Ecto neural progenitor cell (in vitro differentiated cells): Measurements from ENCODE around the gene CLK1.
A peak's percentile ranks its signal among the peaks of the same experiment; 100 is the strongest.
"Not testable (repeated sequence)": the region's sequence is repeated elsewhere in the genome, so short reads cannot be mapped to it uniquely, and the experiment has no call there.

Experiments
- DNase-seq: peaks from one replicate; pipeline ENCODE4 v3.0.0-alpha.2; 2018; ENCODE audit warnings: low spot score

CLK1 gene

DNA sequence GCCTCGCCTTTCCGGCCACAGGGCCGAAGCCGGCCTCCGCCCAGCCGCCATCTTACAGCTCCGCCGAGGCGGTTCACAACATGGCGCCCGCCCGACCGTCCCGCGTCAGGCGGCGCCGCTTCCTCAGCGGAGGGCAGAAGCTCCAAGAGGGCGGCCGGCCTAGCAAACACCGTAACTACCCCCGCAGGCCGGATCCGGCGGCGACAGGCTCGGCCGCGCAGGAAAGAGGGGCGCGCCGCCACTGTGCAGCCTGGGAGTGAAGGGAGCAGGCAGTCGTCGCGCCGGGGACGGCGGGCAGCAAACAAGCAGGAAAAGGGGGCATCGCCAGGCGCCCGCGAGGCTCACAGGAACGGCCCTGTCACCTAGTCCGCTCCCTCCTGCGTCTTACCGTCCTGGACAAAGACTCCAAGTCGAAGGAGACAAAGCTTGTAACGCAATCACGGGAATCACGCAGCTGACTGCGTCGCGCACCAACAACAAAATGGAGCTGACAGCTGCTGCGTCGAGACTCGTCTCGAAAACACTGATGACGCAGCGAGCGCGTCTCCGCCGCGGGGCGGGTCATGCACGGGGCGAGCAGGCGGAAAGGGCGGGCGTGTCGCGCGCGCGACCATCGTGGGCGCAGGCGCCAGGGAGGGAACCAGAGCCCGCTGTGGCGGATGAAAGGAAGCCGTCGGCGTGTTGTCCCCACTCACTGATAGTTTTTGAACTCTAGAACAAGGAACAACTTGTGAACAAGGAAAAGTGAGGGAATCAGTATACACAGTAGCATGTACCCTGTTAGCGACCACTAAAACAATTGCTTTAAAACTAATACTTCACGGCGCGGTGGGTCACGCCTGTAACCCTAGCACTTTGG is at the start of gene CLK1:
Gene CLK1, minus strand, starts transcription at position 483 of the 859 bp plus-strand sequence. CDS start 2,796 bp downstream, outside the sequence.
- DNase-seq = peak; percentile 93

DNA sequence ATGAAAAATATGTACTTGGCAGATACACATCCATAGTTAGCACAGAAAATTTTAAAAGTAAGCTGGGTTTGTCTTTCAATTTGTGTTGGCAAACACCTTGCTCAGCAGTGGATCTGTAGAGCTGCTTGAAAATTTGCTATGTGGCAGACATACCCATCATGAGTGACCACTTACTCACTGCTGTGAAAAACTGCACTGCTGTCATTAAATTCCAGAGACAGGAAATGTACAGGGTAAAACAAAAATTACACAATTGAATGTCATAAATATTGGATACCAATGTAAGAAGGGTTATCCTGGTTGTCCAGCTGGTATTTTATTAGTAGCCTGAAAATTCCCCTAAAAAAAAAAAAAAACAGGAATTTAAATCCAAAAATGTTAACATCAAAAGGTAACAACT is 49.2 kb upstream of the CLK1 start:
- DNase-seq = no peak

DNA sequence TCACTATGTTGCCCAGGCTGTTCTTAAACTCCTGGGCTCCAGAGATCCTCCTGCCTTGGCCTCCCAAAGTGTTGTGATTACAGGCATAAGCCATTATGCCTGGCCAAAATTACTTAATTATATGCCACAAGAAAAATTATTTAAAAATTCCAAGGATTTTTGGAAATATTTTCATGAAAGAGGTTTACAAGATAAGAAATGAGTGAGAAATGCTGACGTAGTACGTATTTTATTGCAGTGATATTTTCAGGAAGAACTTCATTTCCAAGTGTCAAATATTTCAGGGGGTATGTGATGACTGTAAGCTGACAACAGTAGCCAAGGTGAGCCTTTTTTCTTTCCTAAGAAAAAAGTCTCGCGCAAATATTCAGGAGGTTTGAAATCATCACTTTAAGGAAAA is 45.5 kb upstream of the CLK1 start:
- DNase-seq = no peak

DNA sequence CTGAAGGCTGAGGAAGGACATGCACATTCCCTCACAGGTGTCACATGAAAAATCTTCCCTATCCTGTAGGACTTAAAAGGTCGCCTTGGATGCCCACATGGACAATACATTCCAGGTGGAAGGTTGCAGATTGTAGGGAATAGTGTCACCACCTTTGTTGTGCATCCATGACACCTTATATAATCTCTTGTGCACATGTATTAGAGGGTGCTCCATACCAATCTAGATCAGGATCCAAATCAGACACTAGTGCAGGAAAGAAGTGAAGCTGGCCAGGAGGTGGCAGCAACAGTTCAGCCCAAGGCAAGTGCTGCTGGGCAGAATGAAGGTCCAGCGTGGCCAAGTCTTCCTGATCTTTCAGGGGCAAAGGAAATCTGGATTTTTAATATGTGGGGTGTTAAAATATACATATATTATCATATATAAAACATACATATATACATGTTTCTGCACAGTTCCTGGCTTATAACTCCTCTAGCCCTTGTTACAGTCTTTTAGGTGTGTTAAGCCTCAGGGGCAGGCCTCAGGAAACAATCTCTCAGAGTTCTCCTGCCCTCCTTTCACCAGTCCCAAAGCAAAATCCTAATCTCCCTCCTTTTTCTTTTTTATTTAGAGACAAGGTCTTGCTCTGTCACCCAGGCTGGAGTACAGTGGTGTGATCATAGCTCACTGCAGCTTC is 41.3 kb upstream of the CLK1 start:
- peak; percentile 65 for DNase-seq

GRCh38 chr2:200901459-200902072 is 37.1 kb upstream of the CLK1 start:
- DNase-seq = peak; percentile 65

- no peak for DNase-seq
Measured at GRCh38 chr2:200899482-200899881, 35.0 kb upstream of the CLK1 start.

DNA sequence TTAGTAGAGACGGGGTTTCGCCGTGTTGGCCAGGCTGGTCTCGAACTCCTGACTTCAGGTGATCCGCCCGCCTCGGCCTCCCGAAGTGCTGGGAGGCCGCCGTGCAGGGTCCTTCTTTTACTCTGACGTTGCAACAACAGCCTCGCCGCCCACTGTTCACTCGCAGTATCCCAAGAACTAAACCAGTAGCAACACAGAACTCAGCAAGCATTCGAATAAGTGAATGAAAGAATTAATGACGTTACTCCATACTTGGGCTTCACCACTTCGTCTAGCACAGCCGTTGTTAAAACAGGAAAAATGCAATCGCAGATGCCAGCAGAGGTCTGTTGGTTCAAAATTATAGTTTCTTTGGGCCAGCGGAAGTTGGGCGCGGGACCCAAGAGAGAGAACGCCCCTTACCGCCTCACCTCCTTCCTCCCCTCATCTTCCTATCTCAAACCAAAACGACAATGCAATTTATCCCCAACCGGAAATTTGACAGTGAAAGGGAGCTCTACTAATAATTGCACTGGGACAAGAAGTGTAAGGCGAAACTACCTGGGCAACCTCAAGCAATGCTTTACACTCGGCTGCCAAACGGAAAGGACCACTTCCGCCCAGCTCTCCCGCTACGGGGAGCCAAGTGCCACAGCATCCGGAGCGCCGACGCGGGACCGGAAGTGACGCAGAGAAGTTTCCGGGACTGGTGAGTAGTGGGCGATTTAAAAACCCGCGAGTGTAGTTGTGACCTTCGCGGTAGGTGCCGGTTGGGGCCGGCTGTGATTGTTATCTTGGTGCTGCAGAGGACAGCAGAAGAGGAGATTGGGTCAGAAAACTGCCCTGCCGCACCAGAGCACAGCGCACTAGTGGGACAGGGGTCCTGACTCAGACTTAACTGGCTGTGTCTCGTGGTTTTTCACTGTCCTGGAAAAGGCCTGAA is 24.5 kb upstream of the CLK1 start, which contains the start of the genes NIF3L1 and PPIL3:
Gene NIF3L1, plus strand, starts transcription at position 668 of the 922 bp plus-strand sequence. CDS start 2,573 bp downstream, outside the sequence.
Gene PPIL3, minus strand, starts transcription at position 374 of the 922 bp plus-strand sequence. CDS start 1,462 bp downstream, outside the sequence.
- DNase-seq = peak; percentile 97

DNA sequence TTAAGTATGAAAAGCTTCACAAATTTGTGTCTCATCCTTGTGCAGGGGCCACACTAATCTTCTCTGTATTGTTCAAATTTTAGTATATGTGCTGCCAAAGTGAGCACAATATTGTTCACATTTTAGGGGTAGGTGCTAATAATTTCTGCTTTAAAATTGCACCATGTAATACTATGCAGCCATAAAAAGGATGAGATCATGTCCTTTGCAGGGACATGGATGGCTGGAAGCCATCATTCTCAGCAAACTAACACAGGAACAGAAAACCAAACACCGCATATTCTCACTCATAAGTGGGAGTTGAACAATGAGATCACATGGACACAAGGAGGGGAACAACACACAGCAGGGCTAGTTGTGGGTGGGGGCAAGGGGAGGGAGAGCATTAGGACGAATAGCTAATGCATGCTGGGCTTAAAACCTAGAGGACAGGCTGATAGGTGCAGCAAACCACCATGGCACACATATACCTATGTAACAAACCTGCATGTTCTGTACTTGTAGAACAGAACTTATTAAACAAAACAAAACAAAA is 17.3 kb upstream of the CLK1 start:
- DNase-seq = not testable (repeated sequence)

- no peak for DNase-seq
Measured at GRCh38 chr2:200878289-200878880, 13.9 kb upstream of the CLK1 start.

DNA sequence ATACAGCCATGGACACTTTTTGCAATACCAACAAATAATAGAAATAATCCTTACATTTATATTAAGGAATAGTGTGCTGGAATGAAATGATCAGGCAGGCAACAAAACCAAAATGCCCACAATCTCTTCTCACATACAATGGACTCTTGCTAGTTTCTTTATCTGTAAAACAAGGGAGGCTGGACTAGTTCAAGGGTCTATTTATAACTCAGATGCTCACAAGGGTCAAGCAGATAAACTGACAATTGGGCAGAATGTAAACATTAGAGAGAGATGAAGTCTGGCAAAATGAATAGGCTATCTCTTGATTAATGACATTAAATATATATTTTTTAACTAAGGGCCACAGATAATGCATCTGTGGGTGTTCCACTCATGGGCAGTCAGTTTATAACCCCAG is 13.0 kb upstream of the CLK1 start:
- no peak for DNase-seq

DNA sequence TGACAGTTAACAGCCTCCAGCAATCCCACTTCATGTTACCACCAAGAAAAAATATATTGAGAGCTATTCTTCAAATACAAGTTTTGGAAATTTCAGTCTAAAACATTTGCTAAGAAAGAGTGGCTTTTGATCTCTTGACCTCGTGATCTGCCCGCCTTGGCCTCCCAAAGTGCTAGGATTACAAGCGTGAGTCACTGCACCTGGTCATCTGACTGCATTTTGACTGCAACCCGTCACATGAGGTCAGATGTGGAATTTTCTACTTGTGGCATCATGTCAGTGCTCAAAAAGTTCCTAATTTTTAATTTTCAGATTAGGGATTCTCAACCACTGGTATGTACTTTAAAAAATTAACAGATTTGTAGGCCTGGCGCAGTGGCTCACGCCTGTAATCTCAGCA is 9.1 kb upstream of the CLK1 start:
- DNase-seq = no peak

- DNase-seq = no peak
Measured at GRCh38 chr2:200871151-200871550, 6.7 kb upstream of the CLK1 start.

- DNase-seq = no peak
Measured at GRCh38 chr2:200869014-200869413, 4.6 kb upstream of the CLK1 start.

- no peak for DNase-seq
Measured at GRCh38 chr2:200863782-200864175, 679 bp downstream of the CLK1 start.

DNA sequence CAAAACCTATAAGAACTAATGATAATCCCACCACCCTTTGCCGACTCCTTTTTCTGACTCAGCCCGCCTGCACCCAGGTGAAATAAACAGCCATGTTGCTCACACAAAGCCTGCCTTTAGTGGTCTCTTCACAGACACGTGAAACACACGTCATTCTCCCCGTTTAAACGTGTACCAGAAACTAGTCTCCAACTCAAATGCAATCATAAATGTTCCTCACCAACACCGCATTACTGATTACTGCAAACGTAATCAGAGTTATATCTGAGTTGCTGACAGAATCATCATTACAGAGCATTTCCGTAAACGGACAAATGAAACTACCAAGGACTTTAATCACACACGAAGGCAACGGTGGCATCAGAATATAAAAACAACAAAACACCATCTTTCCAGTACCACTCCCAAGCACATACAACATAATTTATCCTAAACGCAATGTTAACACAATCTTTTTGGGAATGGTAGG is 1.9 kb downstream of the CLK1 start:
- DNase-seq = no peak

DNA sequence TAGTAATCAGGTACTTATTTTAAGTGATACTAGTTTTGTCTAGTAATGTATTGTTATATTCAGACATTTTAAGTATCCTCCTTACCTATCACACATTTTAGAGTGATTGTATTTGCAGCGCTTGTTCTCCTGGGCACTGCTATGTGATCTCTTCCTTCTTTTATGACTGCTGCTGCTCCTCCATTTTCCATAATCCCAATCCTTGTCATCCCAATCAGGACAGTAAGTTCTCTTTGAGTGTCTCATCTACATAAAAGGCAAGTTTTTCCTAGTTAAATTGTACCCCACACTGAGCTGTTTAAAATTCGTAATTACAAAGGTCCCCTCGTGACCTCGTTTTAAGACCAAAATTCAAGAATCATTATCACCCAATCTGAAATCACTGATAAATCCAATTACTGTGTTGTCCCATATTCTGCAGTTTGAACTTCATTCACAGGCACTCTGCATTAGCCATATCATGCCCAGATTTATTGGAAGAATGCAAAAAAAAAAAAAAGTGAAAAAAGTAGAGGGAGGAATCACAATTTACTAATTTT is 2.8 kb downstream of the CLK1 start:
- no peak for DNase-seq

GRCh38 chr2:200860092-200860795 is 4.2 kb downstream of the CLK1 start:
- DNase-seq = no peak

GRCh38 chr2:200856806-200857205 is 7.7 kb downstream of the CLK1 start:
- no peak for DNase-seq

DNA sequence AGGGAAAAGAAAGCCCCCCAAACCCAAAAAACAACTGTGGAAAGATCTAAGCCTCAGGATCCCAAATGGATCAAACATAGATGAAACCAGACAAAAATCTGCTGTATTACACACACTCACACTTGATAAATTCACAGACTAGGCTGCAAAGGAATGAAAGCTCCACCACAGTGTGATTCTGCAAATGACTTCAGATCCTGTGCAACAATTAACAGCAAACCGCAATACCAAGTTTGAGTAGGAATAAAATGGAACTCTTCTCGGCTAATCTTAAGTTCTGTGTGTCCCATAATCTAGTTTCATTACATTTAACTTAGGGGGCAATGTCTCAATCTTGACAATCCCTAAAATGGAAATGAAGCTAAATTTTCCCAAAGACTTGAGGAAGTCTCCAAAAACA is 11.9 kb downstream of the CLK1 start:
- DNase-seq = no peak
